Activated CD8-positive, alpha-beta memory T cell treated with anti-CD3 and anti-CD28 coated beads, Interleukin-2, amount 50 U/mL, for 24 hours (primary cell): ENCODE results near the gene WEE1.
"Not testable (repeated sequence)": the region's sequence is repeated elsewhere in the genome, so short reads cannot be mapped to it uniquely, and the experiment has no call there.

Experiments used
- DNase-seq: peaks from one replicate; pipeline ENCODE4 v3.0.0-alpha.2; 2020; ENCODE audit errors: extremely low read depth

Gene WEE1

DNA sequence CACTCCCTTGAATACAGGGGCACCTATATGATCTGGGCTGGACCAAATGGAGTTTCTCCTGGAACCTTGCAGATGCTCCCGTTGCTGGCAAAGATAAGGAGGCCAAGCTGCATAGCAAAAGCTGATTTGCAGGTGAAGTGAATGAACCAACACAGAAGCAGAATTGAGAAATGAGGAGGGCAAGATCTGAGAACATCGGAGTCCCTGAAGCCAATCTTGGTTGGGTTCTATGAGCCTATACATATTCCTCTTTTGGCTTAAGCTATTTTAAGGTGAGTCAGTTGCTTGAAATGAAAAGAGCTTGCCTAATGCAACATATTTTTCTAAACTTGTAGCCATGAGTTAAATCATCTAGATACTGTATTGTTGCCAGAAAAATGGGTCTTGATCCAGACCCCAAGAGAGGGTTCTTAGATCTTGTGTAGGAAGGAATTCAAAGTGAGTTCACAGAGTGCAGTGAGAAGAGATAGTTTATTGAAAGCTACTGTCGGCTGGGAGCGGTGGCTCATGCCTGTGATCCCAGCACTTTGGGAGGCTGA, 23.5 kb downstream of the WEE1 start:
- no peak for DNase-seq

DNA sequence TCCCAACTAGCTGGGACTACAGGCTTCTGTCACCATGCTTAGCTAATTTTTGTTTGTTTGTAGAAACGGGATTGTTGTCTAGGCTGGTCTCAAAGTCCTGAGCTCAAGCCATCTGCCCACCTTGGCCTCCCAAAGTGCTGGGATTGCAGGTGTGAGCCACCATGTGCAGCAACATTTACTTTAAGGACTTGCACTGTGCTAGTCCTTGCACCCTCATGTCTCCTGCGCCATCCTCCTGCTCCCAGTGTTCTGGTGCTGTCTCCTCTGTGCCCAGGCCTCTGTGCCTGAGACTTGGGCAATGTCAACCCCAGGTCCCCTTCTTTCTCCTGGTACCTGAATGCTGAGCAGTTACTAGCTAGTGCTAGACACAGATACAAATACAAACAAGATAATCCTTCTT, 26.7 kb downstream of the WEE1 start:
- no peak for DNase-seq

DNA sequence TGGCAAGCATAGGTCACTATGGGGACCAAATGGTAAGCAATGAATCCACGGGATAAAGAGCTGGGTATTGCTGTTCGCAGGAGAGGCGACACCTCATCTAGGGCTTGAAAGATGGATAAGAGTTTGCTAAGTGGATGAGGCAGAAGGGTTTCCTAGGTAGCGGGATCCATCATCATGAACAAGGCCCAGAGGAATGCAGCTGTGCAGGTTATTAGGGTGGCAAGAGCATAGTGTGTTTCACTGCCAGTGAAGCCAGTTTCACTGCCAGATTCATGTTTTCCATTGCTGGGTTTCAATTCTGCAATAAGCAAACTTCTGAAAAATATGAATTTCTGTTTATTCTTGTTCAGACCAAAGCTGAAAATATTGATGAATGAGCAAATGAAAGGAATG, 27.2 kb downstream of the WEE1 start:
- DNase-seq, result no peak

DNA sequence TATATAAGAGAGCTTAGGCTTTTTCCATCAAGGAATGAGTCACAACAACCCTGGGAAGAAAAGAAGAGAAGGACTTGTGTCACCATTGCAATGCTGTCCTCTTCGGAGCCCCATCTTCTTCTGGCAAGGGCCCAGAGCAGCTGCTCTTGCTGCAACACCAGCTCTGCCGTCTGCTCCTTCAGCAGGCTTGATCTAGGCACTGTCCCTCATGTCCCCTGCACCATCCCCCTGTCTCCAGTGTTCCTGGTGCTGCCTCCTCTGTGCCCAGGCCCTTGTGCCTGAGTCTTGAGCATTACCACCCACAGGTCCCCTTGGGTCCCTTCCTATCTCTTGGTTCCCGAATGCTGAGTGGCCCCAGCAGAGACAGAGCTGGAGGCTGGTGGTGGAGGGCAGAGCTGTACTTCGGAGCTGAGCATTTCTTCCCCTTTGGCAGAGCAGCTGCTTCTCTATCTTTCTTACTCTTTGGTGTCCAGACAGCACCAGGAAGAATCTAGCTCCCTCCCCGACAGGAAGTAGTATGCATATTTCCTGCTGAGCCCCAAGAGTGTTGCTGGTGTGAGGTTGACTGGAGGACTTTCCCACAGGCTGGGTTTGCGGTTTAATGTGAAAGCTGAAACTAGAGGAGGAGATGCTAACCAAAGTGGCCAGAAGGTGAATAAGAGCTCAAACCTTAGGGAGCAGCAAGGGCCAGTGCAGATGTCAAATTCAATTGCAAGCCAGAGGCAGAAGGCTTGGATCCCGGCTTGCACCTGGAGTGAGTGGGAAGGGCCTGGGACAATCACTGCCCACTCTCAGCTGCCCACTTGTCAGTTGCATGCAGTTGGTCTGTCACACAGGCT, 27.8 kb downstream of the WEE1 start:
- peak; percentile 41 for DNase-seq

DNA sequence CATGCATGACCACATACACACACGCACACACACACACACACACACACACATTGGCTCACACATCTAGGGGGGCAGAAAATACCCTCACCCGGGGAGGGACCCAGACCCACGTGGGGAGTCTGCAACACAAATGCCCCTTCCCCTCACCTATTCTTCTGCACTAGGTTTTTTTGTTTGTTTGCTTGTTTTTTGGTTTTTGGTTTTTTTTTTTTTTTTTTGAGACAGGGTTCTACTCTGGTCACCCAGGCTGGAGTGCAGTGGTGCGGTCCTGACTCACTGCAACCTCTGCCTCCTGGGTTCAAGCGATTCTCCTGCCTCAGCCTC, 28.4 kb downstream of the WEE1 start:
- DNase-seq, result no peak

DNA sequence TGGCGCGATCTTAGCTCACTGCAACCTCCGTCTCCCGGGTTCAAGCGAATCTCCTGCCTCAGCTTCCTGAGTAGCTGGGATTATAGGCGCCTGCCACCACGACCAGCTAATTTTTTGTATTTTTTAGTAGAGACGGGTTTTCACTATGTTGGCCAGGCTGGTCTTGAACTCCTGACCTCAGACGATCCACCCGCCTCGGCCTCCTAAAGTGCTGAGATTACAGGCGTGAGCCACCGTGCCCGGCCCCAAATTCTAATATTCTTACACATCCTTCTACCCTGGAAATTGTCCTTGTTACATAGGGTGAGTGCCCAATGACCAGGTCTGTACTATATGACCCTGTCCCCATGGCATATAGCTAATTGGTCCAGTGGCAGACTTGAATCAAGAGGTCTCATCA, 29.7 kb downstream of the WEE1 start:
- DNase-seq, result not testable (repeated sequence)

DNA sequence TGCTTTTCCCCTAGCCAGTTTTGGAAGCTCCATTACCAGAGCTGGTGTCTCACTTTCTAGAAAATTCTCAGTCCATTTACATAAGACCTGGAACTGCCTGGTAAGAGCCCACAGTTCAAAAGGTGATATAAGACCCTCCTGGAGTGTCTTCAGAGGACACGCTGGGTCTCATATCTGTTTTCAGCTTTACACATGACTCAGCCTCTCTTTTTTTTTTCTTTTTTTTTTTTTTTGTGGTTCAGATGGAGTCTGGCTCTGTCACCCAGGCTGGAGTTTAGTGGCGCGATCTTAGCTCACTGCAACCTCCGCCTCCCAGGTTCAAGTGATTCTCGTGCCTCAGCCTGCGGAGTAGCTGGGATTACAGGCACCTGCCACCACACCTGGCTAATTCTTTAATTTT, 30.7 kb downstream of the WEE1 start:
- no peak for DNase-seq

DNA sequence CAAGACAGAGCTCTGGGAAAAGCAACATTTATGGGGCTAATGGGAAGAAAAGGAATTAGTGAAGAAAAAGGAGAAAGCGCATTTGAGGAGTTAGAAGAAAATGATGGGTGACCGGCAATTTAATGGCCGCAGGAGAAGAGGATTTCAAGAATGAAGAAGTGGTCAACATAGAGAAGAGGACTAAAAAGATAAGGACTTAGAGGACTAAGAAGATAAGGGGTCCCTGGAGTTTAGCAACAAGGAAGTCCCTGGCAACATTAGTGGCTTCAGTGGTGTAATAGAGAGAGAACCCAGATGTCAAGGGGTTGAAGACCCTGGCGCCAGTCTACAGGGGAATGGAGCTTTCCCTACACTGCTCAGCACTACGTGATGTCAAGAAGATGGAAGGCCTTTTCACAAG, 32.3 kb downstream of the WEE1 start:
- DNase-seq, result no peak

DNA sequence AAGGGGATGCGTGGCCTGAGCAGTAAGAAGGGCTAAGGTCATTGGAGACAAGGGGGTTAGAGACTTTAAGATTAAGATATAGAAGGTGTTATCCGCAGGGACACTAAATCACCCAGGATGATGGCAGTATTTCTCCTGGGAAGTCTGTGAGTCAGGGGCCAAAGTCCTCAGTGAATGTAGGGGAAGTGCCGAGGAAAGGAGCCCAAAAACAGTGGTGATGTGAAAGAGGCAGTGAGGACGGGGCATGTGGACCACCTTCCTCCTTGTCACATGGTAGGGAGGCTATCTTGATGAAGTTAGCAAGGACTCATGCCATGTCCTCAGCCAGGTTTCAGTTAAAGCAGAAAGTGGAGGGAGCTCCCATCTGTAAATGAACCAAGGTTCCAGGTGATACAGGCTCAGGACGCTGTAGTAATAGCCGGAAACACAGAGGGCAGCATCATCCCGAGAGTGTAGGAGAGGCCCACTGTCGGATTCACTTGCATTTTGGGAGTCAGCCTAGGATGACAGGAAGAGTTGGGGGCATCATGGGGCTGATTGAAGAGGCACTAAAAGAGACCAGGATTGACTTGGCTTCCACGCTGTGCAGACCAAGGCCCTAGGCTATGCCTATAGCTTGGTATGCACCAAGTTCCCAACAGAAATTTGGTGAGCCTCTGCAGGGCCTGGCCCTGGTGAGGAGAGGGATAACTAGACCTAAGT, 33.5 kb downstream of the WEE1 start:
- no peak for DNase-seq

DNA sequence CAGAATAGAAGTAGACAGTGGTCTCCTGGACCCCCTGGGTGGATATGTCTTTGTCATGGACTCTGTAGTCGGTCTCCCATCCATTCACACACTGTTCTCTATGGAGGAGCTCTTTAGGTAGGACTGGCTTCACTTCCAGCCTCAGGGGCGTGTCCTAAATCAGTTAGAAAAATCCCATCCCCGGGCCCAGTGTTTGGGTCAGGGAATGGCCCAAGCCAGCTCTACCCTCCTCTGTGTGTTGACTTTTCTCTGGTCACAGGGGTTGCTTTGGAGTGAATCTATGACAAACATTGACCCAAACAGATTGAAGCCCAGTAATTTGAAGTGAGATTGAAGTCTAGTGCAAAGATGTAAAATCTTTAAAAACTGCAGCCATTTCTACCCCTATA, 34.0 kb downstream of the WEE1 start:
- DNase-seq, result no peak

DNA sequence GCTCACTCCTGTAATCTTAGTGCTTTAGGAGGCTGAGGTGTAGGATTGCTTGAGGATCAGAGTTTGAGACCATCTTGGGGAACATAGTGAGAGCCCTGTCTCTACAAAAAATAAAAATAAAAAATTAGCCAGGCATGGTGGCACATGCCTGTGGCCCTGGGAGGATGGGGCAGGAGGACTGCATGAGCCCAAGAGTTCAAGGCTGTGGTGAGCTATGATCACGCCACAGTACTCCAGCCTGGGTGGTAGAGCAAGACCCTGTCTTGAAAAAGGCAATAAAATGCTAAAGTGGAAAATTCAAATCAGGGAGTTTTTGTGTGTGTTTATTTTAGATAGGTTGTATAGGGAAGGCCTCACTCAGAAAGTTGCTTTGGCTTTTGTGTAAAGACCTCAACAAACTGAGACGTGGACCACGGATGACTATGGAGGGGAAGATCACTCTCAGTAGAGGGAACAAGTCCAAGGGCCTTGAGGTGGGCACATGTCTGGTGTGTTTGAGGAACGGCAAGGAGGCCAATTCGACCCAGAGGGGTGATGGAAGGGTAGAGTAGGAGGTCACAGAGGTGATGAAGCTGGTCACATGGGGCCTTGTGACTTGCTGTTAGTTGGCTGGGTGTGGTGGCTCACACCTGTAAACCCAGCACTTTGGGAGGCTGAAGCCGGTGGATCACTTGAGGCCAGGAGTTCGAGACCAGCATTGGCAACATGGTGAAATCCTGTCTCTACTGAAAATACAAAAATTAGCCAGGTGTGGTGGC, 35.7 kb downstream of the WEE1 start:
- no peak for DNase-seq

DNA sequence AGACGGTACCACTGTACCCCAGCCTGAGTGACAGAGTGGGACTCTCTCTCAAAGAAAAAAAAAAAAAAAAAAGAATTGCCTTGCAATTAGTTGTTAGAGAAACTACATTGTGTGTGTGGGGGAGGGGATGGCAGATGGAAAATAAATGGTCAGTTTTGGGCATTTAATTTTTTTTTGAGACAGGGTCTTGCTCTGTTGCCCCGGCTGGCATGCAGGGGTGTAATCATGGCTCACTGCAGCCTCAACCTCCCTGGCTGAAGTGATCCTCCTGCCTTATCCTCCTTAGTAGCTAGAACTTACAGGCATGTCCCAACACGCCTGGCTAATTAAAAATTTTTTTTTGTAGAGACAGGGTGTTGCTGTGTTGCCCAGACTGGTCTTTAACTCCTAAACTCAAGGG, 36.4 kb downstream of the WEE1 start:
- DNase-seq, result no peak

DNA sequence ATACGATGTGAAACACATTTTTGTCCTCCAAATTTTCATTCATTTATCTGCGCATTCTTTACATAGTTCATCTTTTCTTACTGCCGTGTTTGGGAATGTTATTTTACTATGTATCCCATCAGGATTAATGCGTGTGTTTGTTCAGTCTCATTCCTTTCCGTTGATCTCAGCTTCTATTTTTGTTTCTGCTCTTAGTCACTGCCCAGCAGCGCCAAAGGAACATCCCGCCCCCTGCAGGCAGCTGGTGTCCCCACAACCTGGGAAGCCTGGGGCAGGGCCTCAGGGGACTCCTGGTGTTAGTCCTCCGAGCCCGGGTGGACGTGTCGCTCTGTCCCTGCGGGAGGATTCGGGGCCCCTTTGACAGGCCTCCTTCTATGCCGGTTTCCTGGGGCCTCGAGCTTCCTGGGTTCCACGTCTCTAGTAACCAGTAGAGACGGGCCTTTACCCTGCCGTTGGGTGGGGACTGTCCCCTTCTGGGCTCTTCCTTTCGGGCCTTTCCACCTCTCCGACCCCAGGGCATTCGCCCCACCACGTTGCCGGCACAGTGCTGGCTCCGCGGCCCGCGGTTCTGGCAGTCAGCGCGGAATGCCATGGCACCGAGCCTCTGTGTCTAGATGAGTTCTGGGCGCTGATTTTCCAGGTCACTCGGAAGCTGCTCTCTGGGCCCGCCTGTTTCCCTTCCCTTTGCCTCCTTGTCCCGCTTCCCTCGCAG, 39.8 kb downstream of the WEE1 start:
- peak; percentile 69 for DNase-seq

DNA sequence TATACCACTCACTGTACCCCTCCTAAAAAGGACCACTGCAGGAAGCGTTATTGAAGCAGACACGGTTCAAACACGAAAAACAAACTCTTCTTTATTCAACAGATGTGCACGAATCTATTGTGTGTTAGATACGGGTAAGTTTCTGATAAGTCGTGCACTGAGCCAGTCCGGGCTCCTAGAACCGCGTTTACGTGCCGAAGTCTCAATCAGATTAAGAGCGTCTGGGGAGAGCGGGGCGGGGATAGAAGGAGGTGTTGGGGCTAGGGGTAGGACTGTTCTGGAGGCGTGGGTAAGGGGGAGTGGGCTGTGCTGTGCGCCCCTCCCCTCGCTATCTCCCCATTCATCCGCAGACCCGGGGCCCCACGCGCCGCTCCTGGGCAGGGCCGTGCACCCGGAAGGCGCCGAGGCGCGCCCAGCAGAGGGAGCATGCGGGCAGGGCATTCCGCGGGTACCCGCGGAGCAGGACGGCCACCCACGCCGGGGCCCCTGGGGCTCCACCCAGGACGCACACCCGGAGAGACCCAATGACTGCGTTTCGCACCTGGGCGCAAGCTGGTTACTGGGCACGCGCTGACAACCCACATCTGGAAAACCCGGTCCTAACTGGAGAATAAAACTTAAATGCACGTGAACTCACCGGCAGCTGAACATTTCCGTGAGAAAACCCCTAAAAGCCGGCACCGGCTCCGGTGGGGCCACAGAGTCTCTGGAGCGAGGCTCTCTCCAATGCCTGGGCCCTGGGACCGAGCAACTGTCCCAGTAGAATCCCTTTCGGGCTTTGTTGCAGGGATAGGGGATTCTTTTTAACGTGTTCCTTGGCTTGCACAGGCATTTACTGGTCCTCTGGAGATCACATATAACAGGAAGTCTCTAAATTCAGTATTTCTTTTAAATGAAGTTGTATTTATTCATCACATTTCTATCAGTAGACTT, 40.6 kb downstream of the WEE1 start:
- DNase-seq, result peak; percentile 75

DNA sequence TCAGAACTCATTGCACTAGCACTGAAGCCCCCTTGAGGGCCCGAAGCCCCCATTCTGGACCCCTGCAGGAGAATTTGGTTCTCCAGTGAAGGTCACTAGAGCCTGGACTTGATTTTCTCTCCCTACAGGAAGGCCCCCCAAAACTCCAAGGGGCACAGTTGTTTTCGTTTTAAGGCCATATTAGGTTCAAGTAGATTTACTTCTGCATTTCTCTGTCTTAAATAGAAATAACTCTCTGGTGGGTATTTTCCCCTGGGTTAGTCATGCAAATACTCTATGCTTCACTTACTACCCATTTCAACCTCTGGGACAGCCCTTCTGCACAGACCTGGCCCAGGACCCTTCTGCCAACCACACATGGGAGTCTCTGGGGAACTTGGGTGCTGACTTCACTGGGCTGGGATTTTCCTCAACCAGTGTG, 41.6 kb downstream of the WEE1 start:
- DNase-seq, result no peak

DNA sequence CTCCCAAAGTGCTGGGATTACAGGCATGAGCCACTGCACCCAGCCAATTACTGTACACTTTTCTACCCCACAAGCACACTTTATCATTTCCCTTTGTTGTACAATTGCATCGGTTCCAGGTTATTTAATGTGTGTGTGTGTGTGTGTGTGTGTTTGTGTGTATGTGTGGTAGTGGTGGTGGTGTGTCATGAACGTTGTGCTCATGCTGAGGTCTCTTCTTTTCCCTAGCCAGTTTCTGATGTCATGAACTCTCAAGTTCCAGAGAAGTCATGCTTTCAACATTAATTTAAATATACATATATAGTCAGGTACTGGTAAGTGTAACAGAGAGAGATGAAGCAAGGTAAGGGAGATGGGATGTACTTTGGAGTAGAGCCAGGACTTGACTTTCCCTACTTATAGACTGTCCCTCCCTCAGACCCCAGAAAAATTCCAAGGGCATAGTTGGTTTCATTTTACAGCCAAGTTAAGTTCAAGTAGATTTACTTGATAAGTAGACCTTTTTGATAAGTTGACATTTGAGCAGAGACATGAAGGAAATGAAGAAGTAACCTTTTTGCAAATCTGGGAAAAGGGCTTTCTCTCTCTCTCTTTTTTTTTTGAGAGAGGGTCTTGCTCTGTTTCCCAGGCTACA, 42.7 kb downstream of the WEE1 start:
- DNase-seq, result no peak

DNA sequence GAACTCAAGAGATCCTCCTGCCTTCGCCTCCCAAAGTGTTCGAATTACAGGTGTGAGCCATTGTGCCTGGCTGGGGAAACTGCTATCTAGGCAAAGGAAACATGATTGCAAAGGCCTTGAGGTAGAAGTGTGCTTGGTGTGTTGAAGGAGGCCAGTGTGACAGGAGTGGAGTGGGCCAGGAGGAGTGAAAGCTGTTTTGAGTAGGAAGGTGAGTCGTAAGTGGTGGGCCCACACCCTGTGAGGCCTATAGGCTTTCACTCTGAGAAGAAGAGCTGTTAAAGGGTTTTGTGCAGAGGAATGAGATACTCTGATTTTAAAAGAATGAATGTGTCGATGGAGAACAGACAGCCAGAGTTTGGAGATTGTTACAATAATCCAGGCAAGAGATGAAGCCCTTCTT, 43.4 kb downstream of the WEE1 start:
- DNase-seq, result no peak

DNA sequence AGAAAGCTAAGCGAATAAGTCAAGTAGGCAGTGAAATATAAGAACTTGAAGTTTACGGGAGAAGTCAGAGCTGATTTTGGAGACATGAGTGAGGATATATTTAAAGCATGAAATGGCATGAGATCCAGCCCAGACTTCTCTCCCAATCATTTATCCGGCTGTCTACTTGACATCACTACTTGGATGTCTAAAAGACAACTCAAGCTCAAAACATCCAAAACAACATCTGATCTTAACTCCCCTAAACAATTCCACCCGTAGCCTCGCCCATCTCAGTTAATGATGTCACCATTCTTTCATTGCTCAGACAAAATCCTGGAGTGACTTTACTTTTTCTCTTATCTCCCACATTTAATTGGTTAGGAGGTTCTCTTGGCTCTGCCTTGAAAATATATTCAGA, 44.5 kb downstream of the WEE1 start:
- no peak for DNase-seq

DNA sequence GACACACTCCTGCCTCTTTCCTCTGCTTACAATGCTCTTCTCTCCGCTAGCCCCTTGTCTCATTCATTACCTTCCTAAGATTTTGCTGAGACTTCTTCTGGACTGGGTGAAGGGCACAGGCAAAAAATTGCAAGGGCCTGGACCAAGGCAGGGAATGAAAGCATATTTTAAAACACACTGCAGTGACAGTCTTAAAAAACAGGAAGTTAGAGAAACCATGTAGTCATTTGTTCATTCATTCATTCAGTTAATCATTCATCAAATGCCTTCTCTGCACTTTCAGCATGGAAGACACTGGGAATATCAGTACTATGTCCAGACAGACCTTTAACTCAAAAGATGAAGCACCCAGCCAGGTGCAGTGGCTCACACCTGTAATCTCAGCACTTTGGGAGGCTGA, 45.5 kb downstream of the WEE1 start:
- DNase-seq, result no peak

DNA sequence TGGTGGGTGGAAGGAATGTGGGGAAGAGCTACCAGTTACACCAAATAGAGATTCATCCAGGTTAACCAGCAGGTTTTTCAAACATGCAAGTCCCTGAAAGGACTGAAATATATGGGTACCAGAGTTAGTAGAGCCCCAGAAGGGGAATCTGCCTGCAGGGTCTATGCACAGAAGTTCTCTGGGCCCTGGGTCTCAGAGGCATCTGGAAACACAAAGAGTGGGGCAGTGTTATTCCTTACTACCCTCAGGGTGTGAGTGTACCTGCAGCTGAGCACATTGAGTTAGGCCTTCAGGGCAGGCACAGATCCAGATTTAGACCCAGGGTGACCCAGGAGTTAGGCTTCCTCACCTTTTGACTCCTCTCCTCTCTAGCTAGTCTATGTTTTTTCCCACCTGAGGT, 46.5 kb downstream of the WEE1 start:
- no peak for DNase-seq
